Hepatocyte (in vitro differentiated cells): ENCODE results near the gene ACOT8. TPM values are rescaled to one million over a fixed set of nuclear protein-coding genes. Genes with fewer than 3 reads are reported as not detected.

ENCODE experiments used
- DNase-seq: peaks from one replicate; pipeline ENCODE4 v3.0.0-alpha.2; 2016; ENCODE audit warnings: low spot score
- H2AFZ ChIP-seq: fragments of 200-600 bp; sonication (generic); 2 replicates; pipeline ENCODE4 v1.6.0; 2016; ENCODE audit warnings: antibody characterized with exemption, mild to moderate bottlenecking
- H3K27ac ChIP-seq: fragments of 200-600 bp; sonication (generic); 2 replicates; pipeline ENCODE4 v1.5.1; 2016; ENCODE audit warnings: mild to moderate bottlenecking
- H3K27me3 ChIP-seq: fragments of 200-600 bp; sonication (generic); 2 replicates; pipeline ENCODE4 v1.6.1; 2016
- H3K36me3 ChIP-seq: fragments of 200-600 bp; sonication (generic); replicated peaks from 2 replicates; pipeline ENCODE4 v1.5.1; 2016; ENCODE audit warnings: low read depth; ENCODE audit not compliant: insufficient read depth
- H3K4me1 ChIP-seq: fragments of 200-600 bp; sonication (generic); 2 replicates; pipeline ENCODE4 v1.5.1; 2016; ENCODE audit warnings: mild to moderate bottlenecking, moderate library complexity; ENCODE audit not compliant: insufficient read depth
- H3K4me2 ChIP-seq: fragments of 200-600 bp; sonication (generic); 2 replicates; pipeline ENCODE4 v1.6.0; 2016
- H3K4me3 ChIP-seq: fragments of 200-600 bp; sonication (generic); 2 replicates; pipeline ENCODE4 v1.5.1; 2016; ENCODE audit warnings: mild to moderate bottlenecking
- H3K79me2 ChIP-seq: fragments of 200-600 bp; sonication (generic); 2 replicates; pipeline ENCODE4 v1.6.0; 2017; ENCODE audit warnings: mild to moderate bottlenecking
- H3K9me2 ChIP-seq: fragments of 200-600 bp; sonication (generic); replicated peaks from 2 replicates; pipeline ENCODE4 v1.6.0; 2017; ENCODE audit warnings: mild to moderate bottlenecking; ENCODE audit not compliant: insufficient read depth
- H3K9me3 ChIP-seq: fragments of 200-600 bp; sonication (generic); 2 replicates; pipeline ENCODE4 v1.5.1; 2016; ENCODE audit warnings: low read depth, mild to moderate bottlenecking
- H4K20me1 ChIP-seq: fragments of 200-600 bp; sonication (generic); 2 replicates; pipeline ENCODE4 v1.6.0; 2016; ENCODE audit warnings: mild to moderate bottlenecking; ENCODE audit not compliant: insufficient read depth, poor library complexity, severe bottlenecking
- CTCF ChIP-seq: fragments of 200-600 bp; sonication (generic); IDR thresholded peaks from 2 replicates; pipeline ENCODE4 v1.5.1; 2016; ENCODE audit warnings: antibody characterized with exemption, mild to moderate bottlenecking; ENCODE audit not compliant: poor library complexity
- EZH2 ChIP-seq: fragments of 200-600 bp; sonication (generic); IDR thresholded peaks from 2 replicates; pipeline ENCODE4 v1.6.1; 2016; ENCODE audit warnings: antibody characterized with exemption, mild to moderate bottlenecking, borderline replicate concordance
- EZH2phosphoT487 ChIP-seq: fragments of 200-600 bp; sonication (generic); IDR thresholded peaks from one replicate; pipeline ENCODE4 v1.6.1; 2018; ENCODE audit warnings: antibody characterized with exemption, mild to moderate bottlenecking, low read depth, moderate library complexity; ENCODE audit not compliant: unreplicated experiment, severe bottlenecking
- WGBS: methylation state at CpG from one replicate; pipeline ENCODE4 v1.1.6; 2016; ENCODE audit warnings: low lambda C conversion rate; ENCODE audit errors: missing lambda C conversion rate; 5-methylcytosine and 5-hydroxymethylcytosine counted together
- polyA plus RNA-seq: library from polyadenylated mRNA; unstranded; fragments of >200 nt; fragmentation: Nextera tagmentation; extraction: Ambion mirVana; gene quantifications from 2 replicates; pipeline ENCODE4 v1.2.1, GENCODE V29; 2016
- total RNA-seq: library from RNA; depleted of rRNA; stranded (reverse); fragments of >200 nt; gene quantifications from 2 replicates; pipeline ENCODE4 v1.2.3, GENCODE V29; 2014

ACOT8 gene
- total and polyA plus RNA-seq, 2 experiments from 2014 or later, result 40.6 to 44.0 TPM

DNA sequence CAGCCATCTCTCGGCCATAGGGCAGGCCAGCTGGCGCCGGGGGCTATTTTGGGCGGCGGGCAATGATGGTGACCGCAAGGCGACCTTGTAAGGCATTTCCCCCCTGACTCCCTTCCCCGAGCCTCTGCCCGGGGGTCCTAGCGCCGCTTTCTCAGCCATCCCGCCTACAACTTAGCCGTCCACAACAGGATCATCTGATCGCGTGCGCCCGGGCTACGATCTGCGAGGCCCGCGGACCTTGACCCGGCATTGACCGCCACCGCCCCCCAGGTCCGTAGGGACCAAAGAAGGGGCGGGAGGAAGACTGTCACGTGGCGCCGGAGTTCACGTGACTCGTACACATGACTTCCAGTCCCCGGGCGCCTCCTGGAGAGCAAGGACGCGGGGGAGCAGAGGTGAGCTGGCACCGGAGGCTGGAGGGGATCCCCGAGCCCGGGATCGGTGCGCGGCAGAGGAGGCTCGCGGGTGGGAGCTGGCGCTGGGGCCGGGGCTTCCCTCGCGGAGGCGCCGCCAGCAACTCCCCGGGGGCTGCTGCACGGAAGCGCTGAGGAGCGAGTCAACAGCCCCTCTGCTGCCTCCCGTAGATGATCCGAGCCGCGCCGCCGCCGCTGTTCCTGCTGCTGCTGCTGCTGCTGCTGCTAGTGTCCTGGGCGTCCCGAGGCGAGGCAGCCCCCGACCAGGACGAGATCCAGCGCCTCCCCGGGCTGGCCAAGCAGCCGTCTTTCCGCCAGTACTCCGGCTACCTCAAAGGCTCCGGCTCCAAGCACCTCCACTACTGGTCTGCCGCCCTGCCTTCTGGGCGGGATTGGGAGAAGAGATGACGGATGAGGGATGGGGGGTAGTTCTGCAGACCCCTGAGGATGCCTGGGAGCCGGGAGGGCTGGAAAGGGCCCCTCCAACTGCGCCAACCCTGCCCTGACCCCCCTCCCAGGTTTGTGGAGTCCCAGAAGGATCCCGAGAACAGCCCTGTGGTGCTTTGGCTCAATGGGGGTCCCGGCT, 34.1 kb upstream of the ACOT8 start, which contains the start of the genes CTSA and NEURL2:
Gene CTSA, plus strand, starts transcription at position 351 of the 999 bp plus-strand sequence. Its CDS starts 234 bp downstream, at position 585.
Gene NEURL2, minus strand, starts transcription at position 224 of the 999 bp plus-strand sequence. Its CDS starts 217 bp downstream, at position 7.
- H3K4me2 ChIP-seq, result peak within 1 kb of the TSS; percentile 92
- WGBS, result 4% methylated on average over 73 of the region's 78 CpGs

GRCh38 chr20:45890077-45890984, 33.1 kb upstream of the ACOT8 start:
- H3K4me1 ChIP-seq, result peaks cover 14% of the 10 kb centered on the region
- no peak for TF ChIP-seq EZH2
- TF ChIP-seq CTCF, result peak; percentile 76
- H3K27ac ChIP-seq, result peak overlapping the region; percentile 86
- no peaks in the 10 kb centered on the region for H3K36me3 ChIP-seq
- H3K27me3 ChIP-seq, result no peaks in the 10 kb centered on the region
- H4K20me1 ChIP-seq, result peaks cover 3% of the 10 kb centered on the region
- WGBS, result 2% methylated on average over 62 of the region's 79 CpGs
- H3K4me3 ChIP-seq, result peak overlapping the region; percentile 26
- H3K9me2 ChIP-seq, result no peaks in the 10 kb centered on the region
- H3K4me2 ChIP-seq, result peak overlapping the region; percentile 92
- DNase-seq, result peak; percentile 92
- no peaks in the 10 kb centered on the region for H3K9me3 ChIP-seq
- peak overlapping the region; percentile 43 for H2AFZ ChIP-seq
- peaks cover 44% of the 10 kb centered on the region for H3K79me2 ChIP-seq

More for the DNA sequence above, 34.1 kb upstream of the ACOT8 start, which contains the start of the genes CTSA and NEURL2:
- Histone ChIP-seq H3K9me2 (no peaks in the 10 kb centered on the region), H3K27ac (peak within 1 kb of the TSS; percentile 86), H4K20me1 (peaks cover 3% of the 10 kb centered on the region), H3K36me3 (no peaks in the 10 kb centered on the region), H3K9me3 (no peaks in the 10 kb centered on the region), H2AFZ (peak within 1 kb of the TSS; percentile 43), H3K27me3 (no peaks in the 10 kb centered on the region), H3K79me2 (peaks cover 44% of the 10 kb centered on the region), H3K4me1 (peaks cover 8% of the 10 kb centered on the region), H3K4me3 (peak within 1 kb of the TSS; percentile 26)
- TF ChIP-seq EZH2 (no peak), EZH2phosphoT487 (no peak), CTCF (no peak)
- peak; percentile 96 for DNase-seq

DNA sequence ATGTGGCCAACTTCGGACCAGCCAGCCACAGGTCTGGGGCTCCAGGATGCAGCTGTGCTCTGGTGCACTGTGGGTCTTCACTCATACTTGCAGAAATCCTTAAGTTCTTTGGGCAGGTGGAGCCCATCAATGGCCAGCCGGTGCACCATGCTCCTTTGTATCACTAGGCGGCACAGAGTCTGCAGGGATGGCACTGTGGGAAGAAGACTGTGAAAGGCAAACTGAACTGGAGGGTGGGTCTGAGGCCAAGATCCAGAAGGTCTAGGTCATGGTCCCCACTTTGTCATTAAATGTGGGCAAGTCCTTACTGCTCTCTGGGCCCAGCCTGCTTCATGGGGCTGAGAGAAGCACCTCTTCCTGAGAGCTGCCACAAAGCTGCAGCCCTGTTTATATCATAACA, 31.5 kb upstream of the ACOT8 start:
- Histone ChIP-seq H3K27me3 (no peaks in the 10 kb centered on the region), H4K20me1 (peaks cover 3% of the 10 kb centered on the region), H3K4me1 (peaks cover 22% of the 10 kb centered on the region), H3K79me2 (peaks cover 40% of the 10 kb centered on the region), H3K27ac (no peak overlapping the region), H3K9me3 (no peaks in the 10 kb centered on the region), H3K4me2 (peak overlapping the region; percentile 92), H3K9me2 (no peaks in the 10 kb centered on the region), H3K36me3 (no peaks in the 10 kb centered on the region), H3K4me3 (no peak overlapping the region), H2AFZ (no peak overlapping the region)
- WGBS, result 91% methylated on average over 3 of the region's 3 CpGs
- TF ChIP-seq EZH2, result no peak
- TF ChIP-seq CTCF, result no peak
- TF ChIP-seq EZH2phosphoT487, result no peak
- no peak for DNase-seq
